Thoracic aorta (tissue), 2 donors: ENCODE measurements around the gene NFE2. TPM values are rescaled to one million over a fixed set of nuclear protein-coding genes. Genes with fewer than 3 reads are reported as not detected.

Experiments used
- ATAC-seq: fragments of 150-250 bp; one replicate; pipeline ENCODE4 v1.8.0; 2017; ENCODE audit warnings: low read depth; ENCODE audit not compliant: insufficient number of reproducible peaks, low FRiP score
- DNase-seq: peaks from one replicate; pipeline ENCODE4 v3.0.0-alpha.2; 2020; ENCODE audit warnings: low spot score
- H3K27ac ChIP-seq, 2 donors: fragments of 200-600 bp; sonication (generic); 1 replicate in 1 of 2; 2 replicates in 1 of 2; pipeline ENCODE4 v1.5.1; 2016; ENCODE audit warnings: mild to moderate bottlenecking in 2 of 2, moderate library complexity in 2 of 2
- H3K27me3 ChIP-seq: fragments of 200-600 bp; sonication (generic); replicated peaks from 2 replicates; pipeline ENCODE4 v1.6.0; 2016; ENCODE audit warnings: mild to moderate bottlenecking; ENCODE audit not compliant: insufficient read depth
- H3K36me3 ChIP-seq: fragments of 200-600 bp; sonication (generic); one replicate; pipeline ENCODE4 v1.5.1; 2016
- H3K4me1 ChIP-seq, 2 donors: fragments of 200-600 bp; sonication (generic); 1 replicate in 1 of 2; 2 replicates in 1 of 2; pipeline versions ENCODE4 v1.5.1 to v1.6.0; 2016; ENCODE audit warnings: low read depth in 2 of 2, mild to moderate bottlenecking in 1 of 2; ENCODE audit not compliant: control insufficient read depth in 1 of 2
- H3K4me3 ChIP-seq: fragments of 200-600 bp; sonication (generic); 2 replicates; pipeline ENCODE4 v1.5.1; 2016; ENCODE audit warnings: mild to moderate bottlenecking
- H3K9me3 ChIP-seq: fragments of 200-600 bp; sonication (generic); 2 replicates; pipeline ENCODE4 v1.5.1; 2016
- CTCF ChIP-seq: fragments of 200-600 bp; sonication (generic); IDR thresholded peaks from one replicate; pipeline ENCODE4 v1.5.1; 2019; ENCODE audit warnings: antibody characterized with exemption
- total RNA-seq, 2 donors: library from RNA; depleted of rRNA; stranded (reverse); fragments of >200 nt; gene quantifications; one replicate each; pipeline versions ENCODE4 v1.1.0 to v1.2.3, GENCODE V29; 2016

NFE2 gene
- 1 to 10 TPM in 1 of 2 donors, not detected in 1; 1.8 TPM for total RNA-seq

- Histone ChIP-seq H3K36me3 (no peaks in the 10 kb centered on the region), H3K9me3 (no peaks in the 10 kb centered on the region), H3K27ac (no peak within 1 kb of the TSS), H3K4me3 (peak within 1 kb of the TSS; percentile 62), H3K27me3 (no peaks in the 10 kb centered on the region), H3K4me1 (peaks cover 7 to 11% of the 10 kb centered on the region in 2 donors)
- DNase-seq = no peak
- TF ChIP-seq CTCF = no peak
- ATAC-seq = no peak
Measured at GRCh38 chr12:54300732-54301427, at the start of gene NFE2. Gene NFE2 (minus strand): TSS chr12:54301015. CDS start chr12:54295248, 5,767 bp downstream.

DNA sequence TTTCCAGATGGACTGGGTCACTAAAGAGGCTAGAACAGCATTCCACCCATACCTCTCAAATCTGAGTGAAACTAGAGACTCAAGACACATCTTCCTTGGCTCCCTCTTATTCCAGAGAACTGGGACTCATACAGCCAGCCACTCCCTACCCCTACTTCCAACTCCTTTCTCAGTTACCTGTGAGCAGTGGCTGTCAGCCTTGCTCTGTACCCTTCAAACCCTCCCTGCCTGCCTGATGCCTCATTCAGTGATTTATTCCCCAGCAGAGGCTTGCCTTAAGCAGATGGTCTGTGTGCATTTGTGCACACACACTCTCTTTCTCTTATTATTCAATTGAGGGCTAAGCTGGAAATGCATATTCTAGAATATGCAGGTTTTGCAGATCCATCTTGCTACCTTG lies 48.9 kb upstream of the NFE2 start:
- no peak overlapping the region for H3K27ac ChIP-seq

GRCh38 chr12:54349036-54349435 lies 48.2 kb upstream of the NFE2 start:
- Histone ChIP-seq H3K4me3 (no peak overlapping the region), H3K36me3 (peaks cover 50% of the 10 kb centered on the region), H3K4me1 (peaks cover 8 to 19% of the 10 kb centered on the region in 2 donors), H3K27me3 (no peaks in the 10 kb centered on the region), H3K9me3 (no peaks in the 10 kb centered on the region), H3K27ac (no peak overlapping the region)
- no peak for TF ChIP-seq CTCF
- DNase-seq (no peak), ATAC-seq (no peak)

More for the DNA sequence above, 48.9 kb upstream of the NFE2 start:
- no peak overlapping the region for H3K4me3 ChIP-seq
- ATAC-seq (no peak), DNase-seq (no peak)
- no peaks in the 10 kb centered on the region for H3K9me3 ChIP-seq
- H3K36me3 ChIP-seq = peaks cover 46% of the 10 kb centered on the region
- H3K27me3 ChIP-seq = no peaks in the 10 kb centered on the region
- H3K4me1 ChIP-seq = peaks cover 8 to 19% of the 10 kb centered on the region in 2 donors
- TF ChIP-seq CTCF = no peak

- ATAC-seq = no peak
- TF ChIP-seq CTCF = no peak
- no peak for DNase-seq
- Histone ChIP-seq H3K4me1 (peaks cover 22 to 33% of the 10 kb centered on the region in 2 donors), H3K36me3 (peaks cover 45% of the 10 kb centered on the region), H3K27me3 (no peaks in the 10 kb centered on the region), H3K27ac (no peak overlapping the region), H3K4me3 (no peak overlapping the region), H3K9me3 (no peaks in the 10 kb centered on the region)
Measured at GRCh38 chr12:54341378-54342300, 40.8 kb upstream of the NFE2 start.

GRCh38 chr12:54340846-54341245 lies 40.0 kb upstream of the NFE2 start:
- H3K4me3 ChIP-seq = no peak overlapping the region
- H3K9me3 ChIP-seq = no peaks in the 10 kb centered on the region
- TF ChIP-seq CTCF = no peak
- DNase-seq (no peak), ATAC-seq (no peak)
- H3K36me3 ChIP-seq = peaks cover 41% of the 10 kb centered on the region
- peaks cover 23 to 40% of the 10 kb centered on the region in 2 donors for H3K4me1 ChIP-seq
- no peaks in the 10 kb centered on the region for H3K27me3 ChIP-seq
- no peak overlapping the region for H3K27ac ChIP-seq
